IMR-90 (cell line): Measurements from ENCODE around the gene RPS3. TPM values are rescaled to one million over a fixed set of nuclear protein-coding genes. Genes with fewer than 3 reads are reported as not detected.

Experiments
- ATAC-seq: fragments of 200-7000 bp; cut with Tn5 transposase; 2 replicates; pipeline ENCODE4 v1.9.1; 2020; ENCODE audit warnings: low read depth, mild to moderate bottlenecking, moderate library complexity
- BruUV-seq: library from RNA; stranded (reverse); fragments of 400-500 nt; replicated peaks from 2 replicates; lab custom pipeline; 2021; lab: Mats Ljungman, UMichigan
- CTCF ChIA-PET: fragments of 300-600 bp; formaldehyde crosslinking; extraction: SDS; loops from one replicate; lab custom pipeline; 2021; ENCODE audit warnings: antibody characterized with exemption; lab: Yijun Ruan, JAX
- POLR2A ChIA-PET: fragments of 300-600 bp; sonication (Branson Sonifier 250); formaldehyde crosslinking; loops from one replicate; lab custom pipeline; 2022; ENCODE audit warnings: antibody characterized with exemption; ENCODE audit not compliant: unreplicated experiment; lab: Charles Lee
- DNase-seq: peaks from one replicate; pipeline ENCODE4 v3.0.0; 2013
- H2AFZ ChIP-seq: replicated peaks from 2 replicates; pipeline ENCODE3; 2013; ENCODE audit warnings: low read length, mild to moderate bottlenecking; ENCODE audit not compliant: poor library complexity
- H2AK5ac ChIP-seq: 2 replicates; pipeline ENCODE4 v1.6.1; 2013; ENCODE audit warnings: low read depth, low read length, inconsistent platforms
- H2AK9ac ChIP-seq: replicated peaks from 2 replicates; pipeline ENCODE3; 2013; ENCODE audit warnings: mild to moderate bottlenecking, low read depth, low read length, moderate library complexity; ENCODE audit not compliant: poor library complexity
- H2BK120ac ChIP-seq: 2 replicates; pipeline ENCODE4 v1.6.1; 2013; ENCODE audit warnings: low read depth, low read length, inconsistent platforms
- H2BK15ac ChIP-seq: 3 replicates; pipeline ENCODE4 v1.6.1; 2013; ENCODE audit warnings: low read depth, low read length, inconsistent platforms
- H2BK20ac ChIP-seq: 2 replicates; pipeline ENCODE4 v1.6.1; 2013; ENCODE audit warnings: low read depth, mild to moderate bottlenecking, inconsistent platforms, low read length, moderate library complexity
- H2BK5ac ChIP-seq: 2 replicates; pipeline ENCODE4 v1.6.1; 2013; ENCODE audit warnings: mild to moderate bottlenecking, low read depth, low read length, inconsistent platforms; ENCODE audit not compliant: poor library complexity, severe bottlenecking
- H3K14ac ChIP-seq: replicated peaks from 2 replicates; pipeline ENCODE4 v1.6.1; 2013; ENCODE audit warnings: low read depth, low read length, inconsistent platforms
- H3K18ac ChIP-seq: 2 replicates; pipeline ENCODE4 v1.6.1; 2013; ENCODE audit warnings: low read depth, low read length, control low read depth
- H3K23ac ChIP-seq: 2 replicates; pipeline ENCODE4 v1.6.1; 2013; ENCODE audit warnings: low read depth, low read length, inconsistent platforms
- H3K27ac ChIP-seq: 2 replicates; pipeline ENCODE4 v1.5.1; 2013; ENCODE audit warnings: mild to moderate bottlenecking, control low read depth, low read length; ENCODE audit not compliant: insufficient read depth
- H3K27me3 ChIP-seq: 2 replicates; pipeline ENCODE4 v1.6.1; 2013; ENCODE audit warnings: low read length; ENCODE audit not compliant: control insufficient read depth, insufficient read depth
- H3K36me3 ChIP-seq: 2 replicates; pipeline ENCODE4 v1.6.1; 2013; ENCODE audit warnings: low read length, mixed read lengths; ENCODE audit not compliant: control insufficient read depth, insufficient read depth
- H3K4ac ChIP-seq: 2 replicates; pipeline ENCODE4 v1.6.1; 2013; ENCODE audit warnings: low read depth, low read length, inconsistent platforms
- H3K4me1 ChIP-seq: 2 replicates; pipeline ENCODE4 v1.6.1; 2013; ENCODE audit warnings: low read length, mixed read lengths; ENCODE audit not compliant: control insufficient read depth, insufficient read depth
- H3K4me2 ChIP-seq: 2 replicates; pipeline ENCODE4 v1.6.1; 2013; ENCODE audit warnings: low read depth, mild to moderate bottlenecking, control low read depth, low read length, moderate library complexity
- H3K4me3 ChIP-seq: 2 replicates; pipeline ENCODE4 v1.5.1; 2013; ENCODE audit warnings: low read depth, mild to moderate bottlenecking, control low read depth, low read length, moderate library complexity; ENCODE audit not compliant: insufficient read depth
- H3K56ac ChIP-seq: 2 replicates; pipeline ENCODE4 v1.6.1; 2013; ENCODE audit warnings: low read length, inconsistent platforms; ENCODE audit not compliant: insufficient read depth; ENCODE audit errors: extremely low read depth
- H3K79me1 ChIP-seq, 2 experiments: 2 replicates each; pipeline ENCODE4 v1.6.1; 2013; ENCODE audit warnings: low read length in 2 of 2, inconsistent platforms in 1 of 2, low read depth in 1 of 2
- H3K9ac ChIP-seq: 2 replicates; pipeline ENCODE4 v1.6.1; 2013; ENCODE audit warnings: low read depth, low read length, control low read depth
- H3K9me1 ChIP-seq: 2 replicates; pipeline ENCODE4 v1.6.1; 2013; ENCODE audit warnings: low read length, inconsistent platforms; ENCODE audit not compliant: insufficient read depth
- H3K9me3 ChIP-seq: 2 replicates; pipeline ENCODE4 v1.6.1; 2013; ENCODE audit warnings: low read length; ENCODE audit not compliant: control insufficient read depth, insufficient read depth
- H4K20me1 ChIP-seq: 2 replicates; pipeline ENCODE4 v1.6.1; 2013; ENCODE audit warnings: low read length, inconsistent platforms; ENCODE audit not compliant: insufficient read depth
- H4K5ac ChIP-seq: 2 replicates; pipeline ENCODE4 v1.6.1; 2013; ENCODE audit warnings: mild to moderate bottlenecking, low read depth, low read length, control low read depth
- H4K8ac ChIP-seq, 2 experiments: 2 replicates each; pipeline ENCODE4 v1.6.1; 2013; ENCODE audit warnings: low read depth in 2 of 2, low read length in 2 of 2, control low read depth in 1 of 2, inconsistent platforms in 1 of 2
- H4K91ac ChIP-seq: 2 replicates; pipeline ENCODE4 v1.6.1; 2013; ENCODE audit warnings: low read depth, low read length, inconsistent platforms; ENCODE audit not compliant: insufficient read depth
- BHLHE40 ChIP-seq: fragments of 150-350 bp; IDR thresholded peaks from 2 replicates; pipeline ENCODE4 v1.6.1; 2016; ENCODE audit warnings: mild to moderate bottlenecking, low read depth, low read length
- CEBPB ChIP-seq: IDR thresholded peaks from 2 replicates; pipeline ENCODE4 v1.6.1; 2012; ENCODE audit warnings: low read depth, low read length, improper control_type of control experiment
- CHD1 ChIP-seq: IDR thresholded peaks from 2 replicates; pipeline ENCODE4 v1.6.1; 2012; ENCODE audit warnings: low read depth, low read length, improper control_type of control experiment
- CTCF ChIP-seq: conservative IDR thresholded peaks from 2 replicates; pipeline ENCODE4 v1.5.1; 2012; ENCODE audit warnings: mild to moderate bottlenecking, low read depth, low read length, improper control_type of control experiment
- FOS ChIP-seq: fragments of 150-350 bp; IDR thresholded peaks from 2 replicates; pipeline ENCODE4 v1.6.1; 2016; ENCODE audit warnings: low read depth, low read length
- MAFK ChIP-seq: IDR thresholded peaks from 2 replicates; pipeline ENCODE4 v1.6.1; 2012; ENCODE audit warnings: low read depth, low read length, improper control_type of control experiment
- MXI1 ChIP-seq: IDR thresholded peaks from 2 replicates; pipeline ENCODE4 v1.6.1; 2012; ENCODE audit warnings: low read depth, mild to moderate bottlenecking, low read length, moderate library complexity, borderline replicate concordance
- NFE2L2 ChIP-seq: fragments of 150-350 bp; IDR thresholded peaks from 2 replicates; pipeline ENCODE4 v1.6.1; 2016; ENCODE audit warnings: low read depth, mild to moderate bottlenecking, low read length
- POLR2A ChIP-seq: IDR thresholded peaks from 2 replicates; pipeline ENCODE4 v1.6.1; 2012; ENCODE audit warnings: mild to moderate bottlenecking, low read depth, low read length
- RAD21 ChIP-seq: IDR thresholded peaks from 2 replicates; pipeline ENCODE4 v1.6.1; 2012; ENCODE audit warnings: low read length, improper control_type of control experiment
- RFX5 ChIP-seq: IDR thresholded peaks from 2 replicates; pipeline ENCODE4 v1.8.0; 2012; ENCODE audit warnings: low read depth, mild to moderate bottlenecking, low read length, moderate library complexity
- USF2 ChIP-seq: fragments of 150-350 bp; IDR thresholded peaks from 2 replicates; pipeline ENCODE4 v1.6.1; 2017; ENCODE audit warnings: mild to moderate bottlenecking, antibody characterized with exemption, low read length, low read depth
- WGBS, 2 experiments: methylation state at CpG; one replicate each; pipeline versions ENCODE4 v1.1.5 to v1.1.7; 2013; ENCODE audit warnings: missing lambda C conversion rate in 2 of 2; ENCODE audit not compliant: insufficient read length in 1 of 2; ENCODE audit errors: extremely low coverage in 2 of 2; 5-methylcytosine and 5-hydroxymethylcytosine counted together
- dilution Hi-C: fragments of 300-500 bp; cut with HindIII; formaldehyde crosslinking; loops from one replicate; pipeline ENCODE4 v1.14.3; 2018; ENCODE audit warnings: low sequenced_read_pairs; ENCODE audit not compliant: unreplicated experiment
- in situ Hi-C: fragments of 300-500 bp; cut with MboI; formaldehyde crosslinking; loops from 3 replicates; pipeline ENCODE4 v1.14.3; 2019; ENCODE audit warnings: low sequenced_read_pairs, inconsistent platforms, mixed read lengths
- intact Hi-C: fragments of 100-400 bp; cut with micrococcal nuclease; formaldehyde crosslinking; loops from 2 replicates; pipeline ENCODE4 v1.10.0; 2022
- polyA plus RNA-seq, 3 experiments: library from polyadenylated mRNA; depleted of rRNA; stranded (reverse); fragments of >200 nt; gene quantifications; 2 replicates each; pipeline ENCODE4 v1.2.3, GENCODE V29; 2012; ENCODE audit warnings: low replicate concordance in 1 of 3
- total RNA-seq: library from RNA; depleted of rRNA; stranded (reverse); fragments of >200 nt; gene quantifications from 2 replicates; pipeline ENCODE4 v1.2.3, GENCODE V29; 2012

The RPS3 gene
- total and polyA plus RNA-seq, 2 of the 4 experiments (the other 2 are of a cell fraction) = 2,360 to 2,477 TPM

GRCh38 chr11:75428281-75428724, 29.0 kb downstream of the RPS3 start:
- ChIA-PET CTCF (no interaction called here), POLR2A (no interaction called here)
- intact Hi-C loops (no loop called here), dilution Hi-C loops (no loop called here), in situ Hi-C loops (no loop called here)
- no peak overlapping the region for H4K5ac ChIP-seq
- H4K20me1 ChIP-seq = 0 out of 2 replicates have a peak, but pooled peaks cover 3% of the 10 kb centered on the region
- H3K36me3 ChIP-seq = peaks cover 7% of the 10 kb centered on the region
- no peaks in the 10 kb centered on the region for H3K9me1 ChIP-seq
- H2AK5ac ChIP-seq = no peak overlapping the region
- no peak overlapping the region; the same call in 1 of the 2 replicates for H3K27ac ChIP-seq
- no peak overlapping the region for H4K91ac ChIP-seq
- no peak overlapping the region for H3K56ac ChIP-seq
- H3K23ac ChIP-seq = no peak overlapping the region
- H3K79me1 ChIP-seq = no peaks in the 10 kb centered on the region
- DNase-seq (peak; percentile 76), ATAC-seq (peak; percentile 55)
- H2BK120ac ChIP-seq = no peak overlapping the region
- no TSS peak for BruUV-seq
- H3K4me1 ChIP-seq = 0 out of 2 replicates have a peak, but pooled peaks cover 3% of the 10 kb centered on the region
- peak overlapping the region; percentile 79 for H3K4me2 ChIP-seq
- WGBS, 2 experiments = 49% methylated on average over 22 of the region's 32 CpGs; no CpG with 5 or more reads in 1 of the 2 experiments
- H3K4ac ChIP-seq = no peak overlapping the region
- peaks cover 32% of the 10 kb centered on the region for H3K27me3 ChIP-seq
- H2BK15ac ChIP-seq = no peak overlapping the region
- no peak for TF ChIP-seq RFX5
- no peak for TF ChIP-seq MAFK
- no peak for TF ChIP-seq POLR2A
- TF ChIP-seq CTCF = no peak
- TF ChIP-seq NFE2L2 = no peak
- no peak for TF ChIP-seq RAD21
- TF ChIP-seq BHLHE40 = no peak
- no peak for TF ChIP-seq USF2
- no peak for TF ChIP-seq MXI1
- no peak for TF ChIP-seq CEBPB
- TF ChIP-seq CHD1 = no peak
- TF ChIP-seq FOS = no peak
- H2AFZ ChIP-seq = peak overlapping the region; percentile 85
- H3K4me3 ChIP-seq = peak overlapping the region; percentile 34
- no peak overlapping the region for H3K9ac ChIP-seq
- no peak overlapping the region for H2BK5ac ChIP-seq
- peak overlapping the region in 1 of 2 experiments; percentile 65; a peak in 2 of 4 replicates for H4K8ac ChIP-seq
- H3K18ac ChIP-seq = no peak overlapping the region
- peaks cover 6% of the 10 kb centered on the region for H3K9me3 ChIP-seq
- H2AK9ac ChIP-seq = peak overlapping the region; percentile 25
- H3K14ac ChIP-seq = no peak overlapping the region
- H2BK20ac ChIP-seq = no peak overlapping the region
